ENCODE measurements around the gene DENND6B. TPM values are rescaled to one million over a fixed set of nuclear protein-coding genes. Genes with fewer than 3 reads are reported as not detected.
"Not testable (repeated sequence)": the region's sequence is repeated elsewhere in the genome, so short reads cannot be mapped to it uniquely, and the experiment has no call there.

Gene DENND6B
- total RNA-seq, 1 donor from 2014 or later = 1.2 TPM

- TF ChIP-seq CTCF (IDR thresholded peaks at IDR 0.05; ENCODE audit: borderline replicate concordance) = no peak
- no peak for DNase-seq
- intact Hi-C loops (cut with micrococcal nuclease) = no loop called here
- no peaks in the 10 kb centered on the region for H3K36me3 ChIP-seq
- no peaks in the 10 kb centered on the region for H3K9me3 ChIP-seq (replicated peaks)
- H3K27me3 ChIP-seq (ENCODE audit: low read depth) = no peaks in the 10 kb centered on the region
- H3K4me3 ChIP-seq = no peak overlapping the region
- peaks cover 11% of the 10 kb centered on the region for H3K4me1 ChIP-seq
- H3K27ac ChIP-seq (replicated peaks) = no peak overlapping the region
Observed at GRCh38 chr22:50338042-50338573, 11.3 kb upstream of the DENND6B start.

- no peak for DNase-seq
- no peaks in the 10 kb centered on the region for H3K9me3 ChIP-seq (replicated peaks)
- no peak for TF ChIP-seq CTCF (IDR thresholded peaks at IDR 0.05; ENCODE audit: borderline replicate concordance)
- no peak overlapping the region for H3K27ac ChIP-seq (replicated peaks)
- H3K4me1 ChIP-seq = peaks cover 5% of the 10 kb centered on the region
- no peak overlapping the region for H3K4me3 ChIP-seq
- H3K27me3 ChIP-seq (ENCODE audit: low read depth) = no peaks in the 10 kb centered on the region
- H3K36me3 ChIP-seq = no peaks in the 10 kb centered on the region
- intact Hi-C loops (cut with micrococcal nuclease) = no loop called here
Observed at GRCh38 chr22:50337262-50338041, 10.6 kb upstream of the DENND6B start.

- H3K4me1 ChIP-seq; intact Hi-C loops (cut with micrococcal nuclease); DNase-seq: not testable (repeated sequence)
Observed at GRCh38 chr22:50334433-50334832, 7.6 kb upstream of the DENND6B start.

GRCh38 chr22:50329236-50329635 is 2.4 kb upstream of the DENND6B start:
- peaks cover 19% of the 10 kb centered on the region for H3K4me1 ChIP-seq
- intact Hi-C loops (cut with micrococcal nuclease) = loop anchor here (5.0 kb wide), 1 partner anchor 57 kb away; the partner anchor contains the start of gene MAPK11
- no peaks in the 10 kb centered on the region for H3K27me3 ChIP-seq (ENCODE audit: low read depth)
- H3K36me3 ChIP-seq = no peaks in the 10 kb centered on the region
- no peak overlapping the region for H3K4me3 ChIP-seq
- no peaks in the 10 kb centered on the region for H3K9me3 ChIP-seq (replicated peaks)
- H3K27ac ChIP-seq (replicated peaks) = no peak overlapping the region
- no peak for TF ChIP-seq CTCF (IDR thresholded peaks at IDR 0.05; ENCODE audit: borderline replicate concordance)
- DNase-seq = no peak

More at GRCh38 chr22:50334433-50334832, 7.6 kb upstream of the DENND6B start:
- H3K4me3 ChIP-seq; H3K36me3 ChIP-seq; H3K9me3 ChIP-seq (replicated peaks); H3K27ac ChIP-seq (replicated peaks); H3K27me3 ChIP-seq (ENCODE audit: low read depth): not testable (repeated sequence)

- intact Hi-C loops (cut with micrococcal nuclease) = loop anchor here (5.0 kb wide), 1 partner anchor 55 kb away; the partner anchor contains the start of gene MAPK11
- no peak for TF ChIP-seq CTCF (IDR thresholded peaks at IDR 0.05; ENCODE audit: borderline replicate concordance)
- peak overlapping the region; percentile 93 for H3K4me3 ChIP-seq
Observed at GRCh38 chr22:50327711-50328019, 853 bp upstream of the DENND6B start.

More at GRCh38 chr22:50327711-50328019, 853 bp upstream of the DENND6B start:
- Histone ChIP-seq H3K27me3 (ENCODE audit: low read depth) (no peaks in the 10 kb centered on the region), H3K27ac (replicated peaks) (peak overlapping the region; percentile 96), H3K9me3 (replicated peaks) (no peaks in the 10 kb centered on the region), H3K36me3 (no peaks in the 10 kb centered on the region), H3K4me1 (peaks cover 19% of the 10 kb centered on the region)
- no peak for DNase-seq

All from left ventricle myocardium inferior (tissue), 1 donor.